Measurements from ENCODE around the gene ATG16L1.
A peak's percentile ranks its signal among the peaks of the same experiment; 100 is the strongest.

The ATG16L1 gene

GRCh38 chr2:233217892-233218377, 33.5 kb upstream of the ATG16L1 start:
- peaks cover 0 to 1% (median under 1%) of the 10 kb centered on the region in 4 experiments for H3K36me3 ChIP-seq (ENCODE audit: control insufficient read depth in 4 of 4, insufficient read depth in 4 of 4, low read length in 3 of 4)
- whole genome bisulfite sequencing (ENCODE audit: insufficient coverage), result 86% methylated on average over 8 of the region's 8 CpGs
- H3K4me1 ChIP-seq (ENCODE audit: control extremely low read depth in 1 of 4, control insufficient read depth in 4 of 4, insufficient read depth in 4 of 4, low read length in 3 of 4), result no peaks in the 10 kb centered on the region
- ChIA-PET POLR2A (interaction anchor here (0.6 kb wide), 2 partner anchors 23 to 25 kb away, joined by 3 to 4 read pairs; no protein-coding TSS in a partner anchor), CTCF (interaction anchor here (1.5 to 2.0 kb wide), 2 partner anchors 8 to 15 kb away, joined by 3 to 6 read pairs; no protein-coding TSS in a partner anchor)
- no peaks in the 10 kb centered on the region for H3K27me3 ChIP-seq (replicated peaks in 2 of 5; ENCODE audit: control insufficient read depth in 4 of 5, insufficient read depth in 5 of 5, low read length in 4 of 5)
- DNase-seq, result peak; percentile 39 to 77 (median 62)
- H3K4me3 ChIP-seq (ENCODE audit: control insufficient read depth in 1 of 7, extremely low read depth in 1 of 7, insufficient read depth in 4 of 7, low read depth in 2 of 7, low read length in 6 of 7), result no peak overlapping the region
- no peak overlapping the region for H3K27ac ChIP-seq (ENCODE audit: insufficient read depth in 1 of 2, low read depth in 1 of 2, low read length in 2 of 2, poor library complexity in 1 of 2, severe bottlenecking in 2 of 2)
- no peaks in the 10 kb centered on the region for H3K9me3 ChIP-seq (ENCODE audit: control extremely low read depth in 1 of 5, control insufficient read depth in 4 of 5, insufficient read depth in 2 of 5, low read depth in 1 of 5, low read length in 4 of 5)

GRCh38 chr2:233218836-233219235, 32.6 kb upstream of the ATG16L1 start:
- Histone ChIP-seq H3K4me1 (ENCODE audit: control extremely low read depth in 1 of 4, control insufficient read depth in 4 of 4, insufficient read depth in 4 of 4, low read length in 3 of 4) (no peaks in the 10 kb centered on the region), H3K27ac (ENCODE audit: insufficient read depth in 1 of 2, low read depth in 1 of 2, low read length in 2 of 2, poor library complexity in 1 of 2, severe bottlenecking in 2 of 2) (no peak overlapping the region), H3K9me3 (ENCODE audit: control extremely low read depth in 1 of 5, control insufficient read depth in 4 of 5, insufficient read depth in 2 of 5, low read depth in 1 of 5, low read length in 4 of 5) (no peaks in the 10 kb centered on the region), H3K36me3 (ENCODE audit: control insufficient read depth in 4 of 4, insufficient read depth in 4 of 4, low read length in 3 of 4) (no peaks in the 10 kb centered on the region), H3K4me3 (ENCODE audit: control insufficient read depth in 1 of 7, extremely low read depth in 1 of 7, insufficient read depth in 4 of 7, low read depth in 2 of 7, low read length in 6 of 7) (no peak overlapping the region), H3K27me3 (replicated peaks in 2 of 5; ENCODE audit: control insufficient read depth in 4 of 5, insufficient read depth in 5 of 5, low read length in 4 of 5) (no peaks in the 10 kb centered on the region)
- POLR2A ChIA-PET, result no interaction called here
- CTCF ChIA-PET, result interaction anchor here (1.5 to 2.0 kb wide), 2 partner anchors 8 to 16 kb away, joined by 3 to 6 read pairs; no protein-coding TSS in a partner anchor
- 98% methylated on average over 4 of the region's 6 CpGs for WGBS (ENCODE audit: insufficient coverage)
- no peak for DNase-seq

DNA sequence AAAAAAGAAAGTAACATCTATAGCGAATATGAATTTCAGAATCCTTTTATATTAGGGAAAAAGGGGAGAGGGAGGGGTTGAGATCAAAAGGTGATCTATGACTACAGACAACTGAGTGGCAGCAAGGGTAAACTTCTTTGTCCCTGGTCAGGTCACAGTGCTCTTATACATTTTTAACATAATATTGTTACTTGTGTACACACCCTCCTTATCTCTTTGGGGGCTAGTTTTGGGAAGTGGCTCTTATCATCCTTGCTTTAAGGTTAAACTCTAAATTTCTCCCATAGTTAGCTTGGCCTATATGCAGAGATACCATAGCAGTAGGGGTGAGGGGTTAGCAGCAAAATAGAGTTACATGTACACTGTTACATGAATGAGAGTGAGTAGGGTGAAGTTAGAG, 31.6 kb upstream of the ATG16L1 start:
- ChIA-PET CTCF (interaction anchor here (1.5 to 2.0 kb wide), 2 partner anchors 9 to 17 kb away, joined by 3 to 6 read pairs; no protein-coding TSS in a partner anchor), POLR2A (no interaction called here)
- Histone ChIP-seq H3K27me3 (replicated peaks in 2 of 5; ENCODE audit: control insufficient read depth in 4 of 5, insufficient read depth in 5 of 5, low read length in 4 of 5) (no peaks in the 10 kb centered on the region), H3K4me1 (ENCODE audit: control extremely low read depth in 1 of 4, control insufficient read depth in 4 of 4, insufficient read depth in 4 of 4, low read length in 3 of 4) (no peaks in the 10 kb centered on the region), H3K4me3 (ENCODE audit: control insufficient read depth in 1 of 7, extremely low read depth in 1 of 7, insufficient read depth in 4 of 7, low read depth in 2 of 7, low read length in 6 of 7) (no peak overlapping the region), H3K27ac (ENCODE audit: insufficient read depth in 1 of 2, low read depth in 1 of 2, low read length in 2 of 2, poor library complexity in 1 of 2, severe bottlenecking in 2 of 2) (no peak overlapping the region), H3K36me3 (ENCODE audit: control insufficient read depth in 4 of 4, insufficient read depth in 4 of 4, low read length in 3 of 4) (no peaks in the 10 kb centered on the region), H3K9me3 (ENCODE audit: control extremely low read depth in 1 of 5, control insufficient read depth in 4 of 5, insufficient read depth in 2 of 5, low read depth in 1 of 5, low read length in 4 of 5) (no peaks in the 10 kb centered on the region)
- WGBS (ENCODE audit: insufficient coverage), result no CpG with 5 or more reads among the region's 1 CpG
- DNase-seq, result no peak

DNA sequence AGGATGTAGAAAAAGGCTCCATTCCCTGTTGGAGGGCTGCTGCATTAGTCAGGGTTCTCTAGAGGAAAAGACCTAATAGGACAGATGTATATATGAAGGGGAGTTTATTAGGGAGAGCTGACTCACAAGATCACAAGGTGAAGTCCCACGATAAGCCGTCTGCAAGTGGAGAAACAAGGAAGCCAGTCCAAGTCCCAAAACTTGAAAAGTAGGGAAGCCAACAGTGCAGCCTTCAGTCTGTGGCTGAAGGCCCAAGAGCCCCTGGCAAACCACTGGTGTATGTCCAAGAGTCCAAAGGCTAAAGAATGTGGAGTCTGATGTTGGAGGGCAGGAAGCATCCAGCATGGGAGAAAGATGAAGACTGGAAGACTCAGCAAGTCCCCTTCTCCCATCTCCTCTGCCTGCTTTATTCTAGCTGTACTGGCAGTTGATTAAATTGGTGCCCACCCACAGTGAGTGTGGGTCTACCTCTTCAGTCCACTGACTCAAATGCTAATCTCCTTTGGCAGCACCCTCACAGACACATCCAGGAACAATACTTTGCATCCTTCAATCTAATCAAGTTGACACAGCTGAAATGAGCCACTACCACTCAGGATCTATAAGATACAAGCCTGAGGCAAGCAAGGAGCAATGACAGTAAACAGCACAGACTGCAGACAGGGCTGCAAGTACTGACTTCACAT, 30.0 kb upstream of the ATG16L1 start:
- H3K4me3 ChIP-seq (ENCODE audit: control insufficient read depth in 1 of 7, extremely low read depth in 1 of 7, insufficient read depth in 4 of 7, low read depth in 2 of 7, low read length in 6 of 7), result no peak overlapping the region
- no peaks in the 10 kb centered on the region for H3K36me3 ChIP-seq (ENCODE audit: control insufficient read depth in 4 of 4, insufficient read depth in 4 of 4, low read length in 3 of 4)
- WGBS (ENCODE audit: insufficient coverage), result 84% methylated on average over 2 of the region's 2 CpGs
- peak overlapping the region in 1 of 2 experiments; percentile 40 for H3K27ac ChIP-seq (ENCODE audit: insufficient read depth in 1 of 2, low read depth in 1 of 2, low read length in 2 of 2, poor library complexity in 1 of 2, severe bottlenecking in 2 of 2)
- no peaks in the 10 kb centered on the region for H3K27me3 ChIP-seq (replicated peaks in 2 of 5; ENCODE audit: control insufficient read depth in 4 of 5, insufficient read depth in 5 of 5, low read length in 4 of 5)
- CTCF ChIA-PET, result no interaction called here
- H3K9me3 ChIP-seq (ENCODE audit: control extremely low read depth in 1 of 5, control insufficient read depth in 4 of 5, insufficient read depth in 2 of 5, low read depth in 1 of 5, low read length in 4 of 5), result no peaks in the 10 kb centered on the region
- DNase-seq, result peak in 1 of 3 donors; percentile 18
- POLR2A ChIA-PET, result no interaction called here
- H3K4me1 ChIP-seq (ENCODE audit: control extremely low read depth in 1 of 4, control insufficient read depth in 4 of 4, insufficient read depth in 4 of 4, low read length in 3 of 4), result peaks cover 0 to 6% (median 3%) of the 10 kb centered on the region in 4 experiments

DNA sequence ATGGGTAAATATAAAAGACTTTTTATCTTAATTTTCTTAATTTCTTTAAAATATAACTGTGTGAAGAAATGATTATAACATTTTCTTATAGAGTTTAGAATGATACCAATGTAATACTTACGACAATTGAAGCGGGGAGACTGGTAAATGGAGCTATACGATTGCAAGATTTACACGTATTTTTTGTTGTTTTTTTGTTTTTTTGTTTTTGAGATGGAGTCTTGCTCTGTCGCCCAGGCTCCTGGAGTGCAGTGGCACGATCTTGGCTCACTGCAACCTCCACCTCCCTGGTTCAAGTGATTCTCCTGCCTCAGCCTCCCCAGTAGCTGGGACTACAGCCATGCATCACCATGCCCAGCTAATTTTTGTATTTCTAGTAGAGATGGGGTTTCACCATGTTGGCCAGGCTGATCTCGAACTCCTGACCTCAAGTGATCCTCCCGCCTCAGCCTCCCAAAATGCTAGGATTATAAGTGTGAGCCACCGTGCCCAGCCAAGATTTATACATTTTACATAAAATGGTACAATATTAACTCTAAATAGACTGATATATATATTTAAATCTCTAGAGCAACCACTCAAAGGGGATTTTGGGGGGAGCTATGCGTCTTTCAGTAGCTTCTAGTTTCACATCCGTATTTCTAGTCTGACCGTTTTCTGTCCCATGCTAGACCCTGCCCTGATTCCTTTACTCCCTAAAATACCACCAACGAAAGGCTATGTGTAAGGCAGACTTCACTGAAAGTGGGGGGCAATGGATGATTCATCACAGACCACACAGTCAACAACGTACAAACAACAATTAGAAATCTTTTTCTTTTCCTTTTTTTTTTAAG, 28.2 kb upstream of the ATG16L1 start:
- H3K27ac ChIP-seq (ENCODE audit: insufficient read depth in 1 of 2, low read depth in 1 of 2, low read length in 2 of 2, poor library complexity in 1 of 2, severe bottlenecking in 2 of 2), result no peak overlapping the region
- peaks cover 0 to 6% (median 3%) of the 10 kb centered on the region in 4 experiments for H3K4me1 ChIP-seq (ENCODE audit: control extremely low read depth in 1 of 4, control insufficient read depth in 4 of 4, insufficient read depth in 4 of 4, low read length in 3 of 4)
- 93% methylated on average over 8 of the region's 14 CpGs for WGBS (ENCODE audit: insufficient coverage)
- POLR2A ChIA-PET, result no interaction called here
- no peaks in the 10 kb centered on the region for H3K9me3 ChIP-seq (ENCODE audit: control extremely low read depth in 1 of 5, control insufficient read depth in 4 of 5, insufficient read depth in 2 of 5, low read depth in 1 of 5, low read length in 4 of 5)
- H3K27me3 ChIP-seq (replicated peaks in 2 of 5; ENCODE audit: control insufficient read depth in 4 of 5, insufficient read depth in 5 of 5, low read length in 4 of 5), result no peaks in the 10 kb centered on the region
- CTCF ChIA-PET, result interaction anchor here (0.8 to 1.5 kb wide), 2 partner anchors 9 to 13 kb away, joined by 3 to 5 read pairs; no protein-coding TSS in a partner anchor
- DNase-seq, result no peak
- H3K4me3 ChIP-seq (ENCODE audit: control insufficient read depth in 1 of 7, extremely low read depth in 1 of 7, insufficient read depth in 4 of 7, low read depth in 2 of 7, low read length in 6 of 7), result no peak overlapping the region
- no peaks in the 10 kb centered on the region for H3K36me3 ChIP-seq (ENCODE audit: control insufficient read depth in 4 of 4, insufficient read depth in 4 of 4, low read length in 3 of 4)

DNA sequence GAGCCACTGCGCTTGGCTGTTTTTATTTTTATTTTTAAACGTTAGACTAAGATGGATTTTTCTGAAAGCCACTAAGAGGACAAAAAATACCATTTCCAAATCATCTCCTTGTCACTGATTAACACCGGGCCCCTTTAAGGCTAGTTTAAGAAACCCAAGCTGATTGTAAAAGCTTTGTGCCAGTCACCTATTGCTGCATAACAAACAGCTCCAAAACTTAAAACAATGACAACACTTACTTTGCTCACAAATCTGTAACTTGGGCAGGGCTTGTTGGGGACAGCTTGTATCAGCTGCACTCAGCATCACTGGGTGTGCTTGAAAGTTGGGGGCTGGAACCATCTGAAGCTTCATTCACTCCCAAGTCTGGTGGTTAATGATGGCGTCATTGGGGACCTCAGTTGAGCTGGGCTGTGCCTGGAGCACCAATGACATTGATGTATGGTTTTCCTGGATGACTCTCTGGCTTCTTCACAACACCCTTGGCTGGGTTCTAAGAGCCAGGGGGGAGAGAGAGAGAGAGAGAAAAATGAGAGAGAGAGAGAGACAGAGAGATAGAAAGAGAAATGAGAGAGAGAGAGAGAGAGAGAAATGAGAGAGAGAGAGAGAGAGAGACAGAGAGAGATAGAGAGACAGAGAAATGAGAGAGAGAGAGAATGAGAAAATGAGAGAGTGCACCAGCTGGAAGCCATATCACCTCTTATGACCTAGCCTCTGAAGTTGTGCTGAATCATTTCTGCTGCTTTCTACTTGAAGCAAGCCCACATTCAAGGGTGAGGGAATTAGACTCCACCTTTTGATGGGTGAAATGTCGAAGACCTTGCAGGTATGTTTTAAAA, 26.0 kb upstream of the ATG16L1 start:
- Histone ChIP-seq H3K27ac (ENCODE audit: insufficient read depth in 1 of 2, low read depth in 1 of 2, low read length in 2 of 2, poor library complexity in 1 of 2, severe bottlenecking in 2 of 2) (no peak overlapping the region), H3K27me3 (replicated peaks in 2 of 5; ENCODE audit: control insufficient read depth in 4 of 5, insufficient read depth in 5 of 5, low read length in 4 of 5) (no peaks in the 10 kb centered on the region), H3K4me1 (ENCODE audit: control extremely low read depth in 1 of 4, control insufficient read depth in 4 of 4, insufficient read depth in 4 of 4, low read length in 3 of 4) (peaks cover 0 to 6% (median 3%) of the 10 kb centered on the region in 4 experiments), H3K4me3 (ENCODE audit: control insufficient read depth in 1 of 7, extremely low read depth in 1 of 7, insufficient read depth in 4 of 7, low read depth in 2 of 7, low read length in 6 of 7) (no peak overlapping the region), H3K9me3 (ENCODE audit: control extremely low read depth in 1 of 5, control insufficient read depth in 4 of 5, insufficient read depth in 2 of 5, low read depth in 1 of 5, low read length in 4 of 5) (no peaks in the 10 kb centered on the region), H3K36me3 (ENCODE audit: control insufficient read depth in 4 of 4, insufficient read depth in 4 of 4, low read length in 3 of 4) (no peaks in the 10 kb centered on the region)
- ChIA-PET CTCF (interaction anchor here (1.1 to 1.3 kb wide), 2 partner anchors 18 to 34 kb away, joined by 3 to 4 read pairs; no protein-coding TSS in a partner anchor), POLR2A (interaction anchor here (0.7 kb wide), 1 partner anchor 32 kb away, joined by 3 read pairs; no protein-coding TSS in a partner anchor)
- 60% methylated on average over 2 of the region's 5 CpGs for WGBS (ENCODE audit: insufficient coverage)
- DNase-seq, result peak in 2 of 3 donors; percentile 31 to 54
